ENCODE results near the gene ZNF398. TPM values are rescaled to one million over a fixed set of nuclear protein-coding genes. Genes with fewer than 3 reads are reported as not detected.
A peak's percentile ranks its signal among the peaks of the same experiment; 100 is the strongest.

The ZNF398 gene
- total RNA-seq, 6 experiments from 2014 or later, result 11.0 to 12.1 (median 11.6) TPM

DNA sequence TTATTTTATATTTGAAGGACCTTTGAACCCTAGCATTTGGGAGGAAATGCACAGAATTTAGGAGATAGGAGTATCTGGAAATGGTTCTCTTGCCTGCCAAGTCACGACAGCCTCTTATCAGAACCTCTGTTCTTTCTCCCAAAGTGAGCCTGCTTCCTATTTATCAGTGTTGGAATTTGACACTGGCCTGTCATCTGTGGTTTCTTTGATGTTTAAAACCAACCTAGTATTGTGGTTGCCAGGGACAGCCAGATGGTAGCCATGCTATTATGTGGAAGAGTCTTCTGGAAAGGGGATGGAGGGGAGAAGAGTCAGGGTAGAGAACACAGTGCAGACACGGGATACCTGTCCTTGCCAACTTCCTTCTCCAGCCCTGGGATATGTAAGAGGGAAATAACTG, 69.1 kb downstream of the ZNF398 start:
- no peak for DNase-seq
- H3K36me3 Mint-ChIP-seq (ENCODE audit: low read depth), result peaks cover 67% of the 10 kb centered on the region
- H3K4me3 Mint-ChIP-seq, result no peak overlapping the region
- peaks cover 43% of the 10 kb centered on the region for H3K4me1 Mint-ChIP-seq (ENCODE audit: low read depth)
- peaks cover 3% of the 10 kb centered on the region for H3K27me3 Mint-ChIP-seq (ENCODE audit: insufficient read depth)
- H3K9me3 Mint-ChIP-seq, result no peaks in the 10 kb centered on the region
- no peak overlapping the region for H3K27ac Mint-ChIP-seq
- TF ChIP-seq, protein P1, sequence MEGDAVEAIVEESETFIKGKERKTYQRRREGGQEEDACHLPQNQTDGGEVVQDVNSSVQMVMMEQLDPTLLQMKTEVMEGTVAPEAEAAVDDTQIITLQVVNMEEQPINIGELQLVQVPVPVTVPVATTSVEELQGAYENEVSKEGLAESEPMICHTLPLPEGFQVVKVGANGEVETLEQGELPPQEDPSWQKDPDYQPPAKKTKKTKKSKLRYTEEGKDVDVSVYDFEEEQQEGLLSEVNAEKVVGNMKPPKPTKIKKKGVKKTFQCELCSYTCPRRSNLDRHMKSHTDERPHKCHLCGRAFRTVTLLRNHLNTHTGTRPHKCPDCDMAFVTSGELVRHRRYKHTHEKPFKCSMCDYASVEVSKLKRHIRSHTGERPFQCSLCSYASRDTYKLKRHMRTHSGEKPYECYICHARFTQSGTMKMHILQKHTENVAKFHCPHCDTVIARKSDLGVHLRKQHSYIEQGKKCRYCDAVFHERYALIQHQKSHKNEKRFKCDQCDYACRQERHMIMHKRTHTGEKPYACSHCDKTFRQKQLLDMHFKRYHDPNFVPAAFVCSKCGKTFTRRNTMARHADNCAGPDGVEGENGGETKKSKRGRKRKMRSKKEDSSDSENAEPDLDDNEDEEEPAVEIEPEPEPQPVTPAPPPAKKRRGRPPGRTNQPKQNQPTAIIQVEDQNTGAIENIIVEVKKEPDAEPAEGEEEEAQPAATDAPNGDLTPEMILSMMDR (IDR thresholded peaks at IDR 0.05), result no peak

DNA sequence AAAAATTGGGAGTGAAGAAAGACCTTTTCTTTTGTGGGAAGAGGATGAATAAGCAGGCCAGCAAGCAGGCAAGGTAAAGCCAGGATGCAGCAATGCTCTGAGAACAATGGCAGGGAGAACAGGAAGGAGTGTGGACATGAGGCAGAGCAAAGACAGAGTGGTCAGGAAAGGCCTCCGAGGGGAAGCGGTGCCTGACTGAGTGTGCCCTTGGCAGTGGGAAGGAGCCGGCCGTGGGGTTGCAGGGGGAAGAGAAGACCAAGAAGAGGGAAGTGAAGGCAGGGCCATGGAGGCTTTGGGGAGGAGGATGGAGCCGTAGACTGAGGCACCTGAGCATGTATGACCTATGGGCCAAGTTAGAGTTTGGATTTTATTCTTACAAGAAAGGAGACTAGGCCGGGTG, 70.3 kb downstream of the ZNF398 start:
- H3K4me3 Mint-ChIP-seq, result no peak overlapping the region
- peaks cover 3% of the 10 kb centered on the region for H3K27me3 Mint-ChIP-seq (ENCODE audit: insufficient read depth)
- TF ChIP-seq, protein P1 (IDR thresholded peaks at IDR 0.05), result no peak
- H3K9me3 Mint-ChIP-seq, result no peaks in the 10 kb centered on the region
- no peak for DNase-seq
- peak overlapping the region; percentile 49; the same call in 1 of the 2 replicates for H3K27ac Mint-ChIP-seq
- peaks cover 66% of the 10 kb centered on the region for H3K36me3 Mint-ChIP-seq (ENCODE audit: low read depth)
- peaks cover 44% of the 10 kb centered on the region for H3K4me1 Mint-ChIP-seq (ENCODE audit: low read depth)

DNA sequence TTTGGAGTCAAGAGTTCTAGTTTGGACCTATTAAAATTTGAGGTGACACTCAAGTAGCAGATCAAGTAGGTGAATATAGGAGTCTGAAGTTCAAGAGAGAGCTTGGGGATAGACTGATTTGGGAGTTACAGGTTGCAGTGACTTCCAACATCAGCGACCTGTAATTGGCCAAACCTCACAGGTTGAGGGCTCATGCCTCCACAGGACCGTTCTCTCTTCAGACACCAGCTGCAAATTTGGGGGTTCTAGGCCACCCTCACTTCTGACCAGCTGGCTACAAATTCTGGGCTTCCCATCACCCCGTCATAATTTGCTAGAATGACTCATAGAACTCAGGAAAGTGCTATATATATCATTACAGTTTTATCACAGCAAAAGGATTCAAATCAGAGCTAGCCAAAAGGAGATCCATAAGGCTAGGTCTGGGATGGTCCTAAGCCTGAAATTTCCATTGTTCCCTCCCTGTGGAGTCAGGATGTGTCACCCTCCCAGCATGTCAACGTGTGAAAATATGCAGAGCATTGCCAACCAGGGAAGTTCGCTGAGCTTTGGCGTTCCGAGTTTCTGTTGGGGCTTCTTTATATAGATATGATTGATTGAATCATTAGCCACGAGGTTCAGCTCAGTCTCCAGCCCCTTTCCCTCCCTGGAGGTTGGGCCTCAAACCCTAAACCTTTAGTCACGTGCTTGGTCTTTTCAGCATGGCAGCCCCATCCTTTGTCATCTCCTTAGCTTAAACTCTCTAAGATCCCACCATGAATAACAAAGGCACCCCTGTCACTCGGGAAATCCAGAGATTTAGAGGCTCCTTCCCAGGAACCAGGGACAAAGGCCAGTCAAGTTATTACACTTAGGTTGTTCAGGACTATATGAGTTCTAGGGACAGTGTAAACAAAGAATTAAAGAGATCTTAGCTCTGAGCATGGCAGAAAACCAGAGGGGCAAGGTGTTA, 71.5 kb downstream of the ZNF398 start:
- Mint-ChIP-seq H3K27ac (peak overlapping the region; percentile 86), H3K4me3 (0 out of 2 replicates have a peak overlapping the region, but pooled peaks have one; percentile 19), H3K36me3 (ENCODE audit: low read depth) (peaks cover 62% of the 10 kb centered on the region), H3K4me1 (ENCODE audit: low read depth) (peaks cover 44% of the 10 kb centered on the region), H3K27me3 (ENCODE audit: insufficient read depth) (peaks cover 3% of the 10 kb centered on the region), H3K9me3 (no peaks in the 10 kb centered on the region)
- TF ChIP-seq, protein P1 (IDR thresholded peaks at IDR 0.05), result no peak
- no peak for DNase-seq

DNA sequence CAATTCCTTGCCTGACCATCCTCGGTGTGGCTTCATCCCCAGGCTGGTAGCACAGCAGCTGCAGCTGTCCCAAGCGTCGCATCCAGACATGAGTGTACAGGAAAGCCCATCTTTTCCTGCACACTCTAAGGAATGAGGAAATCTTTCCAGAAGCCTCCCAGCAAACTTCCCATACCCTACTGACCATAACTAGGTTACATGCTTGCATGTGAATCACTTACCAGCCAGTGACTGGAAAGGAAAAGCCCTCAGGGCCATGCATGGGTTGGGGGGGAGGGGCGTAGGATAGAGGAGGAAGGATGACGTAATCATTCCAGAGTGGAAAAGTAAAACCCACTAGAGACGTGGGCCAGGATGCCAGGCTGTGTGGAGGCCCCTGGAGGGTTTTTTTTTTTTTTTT, 73.3 kb downstream of the ZNF398 start:
- peak overlapping the region; percentile 86 for H3K27ac Mint-ChIP-seq

DNA sequence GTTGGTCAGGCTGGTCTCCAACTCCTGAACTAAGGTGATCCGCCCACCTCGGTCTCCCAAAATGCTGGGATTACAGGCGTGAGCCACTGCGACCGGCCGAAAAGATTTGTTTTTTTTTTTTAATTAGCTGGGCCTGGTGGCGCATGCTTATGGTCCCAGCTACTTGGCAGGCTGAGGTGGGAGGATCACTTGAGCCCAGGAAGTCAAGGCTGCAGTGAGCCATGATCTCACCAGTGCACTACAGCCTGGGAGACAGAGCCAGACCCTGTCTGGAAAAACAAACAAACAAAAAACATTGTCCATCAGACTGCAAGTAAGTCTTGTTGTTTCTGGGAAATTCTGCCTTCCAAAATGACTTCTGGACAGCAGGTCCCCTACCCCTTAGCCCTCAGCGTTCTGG, 75.9 kb downstream of the ZNF398 start:
- no peak for DNase-seq
- peaks cover 3% of the 10 kb centered on the region for H3K27me3 Mint-ChIP-seq (ENCODE audit: insufficient read depth)
- H3K4me3 Mint-ChIP-seq, result no peak overlapping the region
- H3K9me3 Mint-ChIP-seq, result no peaks in the 10 kb centered on the region
- peaks cover 41% of the 10 kb centered on the region for H3K36me3 Mint-ChIP-seq (ENCODE audit: low read depth)
- TF ChIP-seq, protein P1 (IDR thresholded peaks at IDR 0.05), result no peak
- no peak overlapping the region for H3K27ac Mint-ChIP-seq
- H3K4me1 Mint-ChIP-seq (ENCODE audit: low read depth), result peaks cover 34% of the 10 kb centered on the region

More for the DNA sequence above, 73.3 kb downstream of the ZNF398 start:
- Mint-ChIP-seq H3K4me3 (peak overlapping the region; percentile 57), H3K36me3 (ENCODE audit: low read depth) (peaks cover 56% of the 10 kb centered on the region), H3K9me3 (no peaks in the 10 kb centered on the region), H3K27me3 (ENCODE audit: insufficient read depth) (peaks cover 3% of the 10 kb centered on the region), H3K4me1 (ENCODE audit: low read depth) (peaks cover 44% of the 10 kb centered on the region)
- TF ChIP-seq, protein P1 (IDR thresholded peaks at IDR 0.05), result no peak
- DNase-seq, result peak; percentile 92

All from HFFc6 (cell line).